ENCODE measurements around the gene HERPUD2. TPM values are rescaled to one million over a fixed set of nuclear protein-coding genes. Genes with fewer than 3 reads are reported as not detected.

HERPUD2 gene
- total and polyA plus RNA-seq, 2 of the 8 experiments (the other 6 are each of a cell fraction or from before 2014, with no cell fraction given), result 18.3 to 27.3 TPM

DNA sequence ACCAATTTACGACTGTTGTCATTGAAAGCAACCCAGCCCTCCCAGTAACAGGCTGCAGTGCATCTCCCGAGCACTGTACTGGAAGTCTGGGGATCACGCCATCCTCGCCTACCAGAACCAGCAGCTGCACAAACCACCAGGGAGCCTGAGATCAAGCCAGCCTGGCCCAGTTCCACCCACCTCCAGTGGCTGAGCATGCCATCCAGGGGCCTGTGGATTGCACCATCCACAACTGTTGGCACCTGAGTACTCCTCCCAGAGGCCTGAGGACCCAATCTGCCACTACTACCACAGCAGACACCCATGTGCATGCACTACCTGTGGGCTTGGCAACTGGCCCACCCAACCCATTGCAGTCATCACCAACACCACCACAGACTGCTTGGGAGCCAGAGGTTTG, 44.2 kb downstream of the HERPUD2 start:
- Histone ChIP-seq H2BK15ac (ENCODE audit: low read length) (no peak overlapping the region), H2BK20ac (ENCODE audit: low read length) (no peak overlapping the region), H3K23ac (ENCODE audit: insufficient read length) (no peak overlapping the region), H3K4me1 (replicated peaks in 1 of 4; ENCODE audit: control insufficient read depth in 3 of 4, insufficient read depth in 4 of 4, low read length in 3 of 4) (peaks cover 2 to 8% (median 5%) of the 10 kb centered on the region in 4 experiments; a peak in 5 of 7 replicates), H3K27ac (ENCODE audit: low read depth, low read length) (no peak overlapping the region), H3K4me2 (ENCODE audit: insufficient read depth in 1 of 2, low read depth in 2 of 2, low read length in 2 of 2) (no peak overlapping the region), H4K8ac (ENCODE audit: extremely low read depth, insufficient read depth, low read length) (no peak overlapping the region), H2BK12ac (ENCODE audit: low read depth, low read length) (peak overlapping the region; percentile 68; the same call in 1 of the 2 replicates), H2BK120ac (replicated peaks; ENCODE audit: low read depth, low read length) (no peak overlapping the region), H3K4me3 (ENCODE audit: extremely low read depth in 1 of 4, insufficient read depth in 2 of 4, low read depth in 3 of 4, low read length in 4 of 4) (no peak overlapping the region), H2AK5ac (ENCODE audit: low read depth, low read length) (no peak overlapping the region), H3K79me1 (ENCODE audit: low read depth, low read length) (peaks cover 5% of the 10 kb centered on the region; the same call in 1 of the 2 replicates), H4K20me1 (replicated peaks in 1 of 2; ENCODE audit: control insufficient read depth in 1 of 2, insufficient read depth in 2 of 2, low read length in 2 of 2) (peaks cover 0 to 3% of the 10 kb centered on the region in 2 experiments), H3K27me3 (replicated peaks in 1 of 4; ENCODE audit: control insufficient read depth in 3 of 4, extremely low read depth in 1 of 4, insufficient read depth in 3 of 4, low read length in 3 of 4) (no peaks in the 10 kb centered on the region), H3K14ac (ENCODE audit: insufficient read length) (no peak overlapping the region), H4K5ac (ENCODE audit: insufficient read length, low read depth, low read length) (no peak overlapping the region), H2BK5ac (ENCODE audit: low read depth, low read length) (peak overlapping the region; percentile 71; the same call in 1 of the 2 replicates), H3K18ac (ENCODE audit: extremely low read depth, low read length) (no peak overlapping the region; the same call in 1 of the 2 replicates), H3K56ac (replicated peaks; ENCODE audit: insufficient read length, low read depth, low read length) (no peak overlapping the region), H4K91ac (replicated peaks; ENCODE audit: insufficient read length, low read length) (no peak overlapping the region), H3K9me3 (ENCODE audit: insufficient read depth in 2 of 2, low read depth in 1 of 2, low read length in 1 of 2) (no peaks in the 10 kb centered on the region), H3K4ac (replicated peaks; ENCODE audit: insufficient read length, low read depth, low read length) (no peak overlapping the region), H3K79me2 (ENCODE audit: control insufficient read depth in 1 of 2, insufficient read depth in 2 of 2, low read length in 2 of 2) (peaks cover 0 to 24% of the 10 kb centered on the region in 2 experiments; a peak in 2 of 4 replicates), H3K36me3 (ENCODE audit: control insufficient read depth in 2 of 4, insufficient read depth in 4 of 4, low read length in 3 of 4) (no peaks in the 10 kb centered on the region), H3K23me2 (ENCODE audit: low read depth, low read length) (no peaks in the 10 kb centered on the region), H3K9ac (replicated peaks in 1 of 4; ENCODE audit: extremely low read depth in 1 of 4, low read depth in 3 of 4, low read length in 3 of 4) (no peak overlapping the region), H2AFZ (ENCODE audit: low read length) (no peak overlapping the region)
- POLR2A ChIA-PET (ENCODE audit: partially characterized antibody), result interaction anchor here (1.0 kb wide), 1 partner anchor 150 kb away, joined by 5 read pairs; the partner anchor contains the start of gene SEPTIN7
- FAIRE-seq, result no peak
- DNase-seq (ENCODE audit: low read depth in 1 of 2, low spot score in 2 of 2), result no peak
- no peak for TF ChIP-seq SUZ12 (IDR thresholded peaks at IDR 0.05; ENCODE audit: low read length)
- TF ChIP-seq POLR2A (IDR thresholded peaks at IDR 0.05; ENCODE audit: control extremely low read depth in 1 of 2, low read depth in 2 of 2, low read length in 2 of 2), result no peak
- TF ChIP-seq SP4 (IDR thresholded peaks at IDR 0.05; ENCODE audit: low read length), result no peak
- TF ChIP-seq SAP30 (IDR thresholded peaks at IDR 0.05; ENCODE audit: insufficient read depth, insufficient replicate concordance, low read length), result no peak
- TF ChIP-seq HDAC2 (IDR thresholded peaks at IDR 0.05; ENCODE audit: borderline replicate concordance in 1 of 2, low read depth in 2 of 2, low read length in 2 of 2), result no peak
- CTCF ChIA-PET (ENCODE audit: partially characterized antibody), result no interaction called here
- 92% methylated on average over 4 of the region's 4 CpGs; no CpG with 5 or more reads in 1 of the 2 experiments for WGBS, 2 experiments (ENCODE audit: extremely low coverage in 1 of 2, insufficient coverage in 1 of 2, insufficient read length in 1 of 2, insufficient replicate concordance in 2 of 2, low coverage in 1 of 2, low lambda C conversion rate in 2 of 2, missing lambda C conversion rate in 1 of 2)

Data from H1 (cell line).